H1 (cell line): ENCODE data around the gene PNMA6E. TPM values are rescaled to one million over a fixed set of nuclear protein-coding genes. Genes with fewer than 3 reads are reported as not detected.

Experiments
- CREB1 ChIP-seq: IDR thresholded peaks from 2 replicates; pipeline ENCODE4 v1.6.1; 2012; ENCODE audit warnings: inconsistent platforms
- KDM4A ChIP-seq: IDR thresholded peaks from one replicate; pipeline ENCODE4 v1.7.1; 2012; ENCODE audit warnings: low read depth, mild to moderate bottlenecking, moderate library complexity, low read length, inconsistent platforms; ENCODE audit not compliant: severe bottlenecking
- POLR2AphosphoS5 ChIP-seq: IDR thresholded peaks from 2 replicates; pipeline ENCODE4 v1.6.1; 2011; ENCODE audit warnings: low read depth, low read length
- SIX5 ChIP-seq: IDR thresholded peaks from 2 replicates; pipeline ENCODE4 v1.6.1; 2011; ENCODE audit warnings: mild to moderate bottlenecking, low read depth, low read length
- polyA plus RNA-seq, 7 experiments: library from polyadenylated mRNA; depleted of rRNA in 3 of 7; stranded (reverse) in 5 of 7; unstranded in 2 of 7; fragments of >200 nt in 5 of 7; fragments of 200-250 nt in 2 of 7; gene quantifications; 1 replicate in 5 of 7; 2 replicates in 1 of 7; 4 replicates in 1 of 7; pipeline versions ENCODE4 v1.2.1 to v1.2.3, GENCODE V29; 2011 to 2013; ENCODE audit warnings: missing spikeins in 2 of 7, mixed read lengths in 2 of 7
- total RNA-seq: library from RNA; stranded (reverse); fragmentation: NEBNext Ultra II Directional; extraction: Animal tissue kit (Norgen Biotek cat#: 25700); gene quantifications from 2 replicates; pipeline ENCODE4 v1.2.1, GENCODE V29; 2021

The PNMA6E gene
- total and polyA plus RNA-seq, 2 of the 8 experiments (the other 6 are each of a cell fraction or from before 2014, with no cell fraction given) = not detected

DNA sequence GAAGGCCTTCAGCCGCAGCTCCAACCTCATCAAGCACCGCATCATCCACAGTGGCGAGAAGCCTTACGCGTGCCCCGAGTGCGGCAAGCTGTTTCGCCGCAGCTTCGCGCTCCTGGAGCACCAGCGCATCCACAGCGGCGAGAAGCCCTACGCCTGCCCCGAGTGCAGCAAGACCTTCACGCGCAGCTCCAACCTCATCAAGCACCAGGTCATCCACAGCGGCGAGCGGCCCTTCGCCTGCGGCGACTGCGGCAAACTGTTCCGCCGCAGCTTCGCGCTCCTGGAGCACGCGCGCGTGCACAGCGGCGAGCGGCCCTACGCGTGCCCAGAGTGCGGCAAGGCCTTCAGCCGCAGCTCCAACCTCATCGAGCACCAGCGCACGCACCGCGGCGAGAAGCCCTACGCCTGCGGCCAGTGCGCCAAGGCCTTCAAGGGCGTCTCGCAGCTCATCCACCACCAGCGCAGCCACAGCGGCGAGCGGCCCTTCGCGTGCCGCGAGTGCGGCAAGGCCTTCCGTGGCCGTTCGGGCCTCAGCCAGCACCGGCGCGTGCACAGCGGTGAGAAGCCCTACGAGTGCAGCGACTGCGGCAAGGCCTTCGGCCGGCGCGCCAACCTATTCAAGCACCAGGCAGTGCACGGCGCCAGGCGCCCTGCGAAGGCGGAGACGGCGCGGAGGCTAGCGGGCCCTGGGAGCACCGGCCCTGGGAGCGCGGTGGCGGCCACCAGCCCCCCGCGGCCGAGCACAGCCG lies 19.9 kb upstream of the PNMA6E start (continued):
- TF ChIP-seq KDM4A (no peak), SIX5 (no peak), POLR2AphosphoS5 (no peak), CREB1 (no peak)
